Ishikawa (cell line): ENCODE measurements around the gene WSB1.

Experiments
- CEBPB ChIP-seq: IDR thresholded peaks from 2 replicates; pipeline ENCODE4 v1.6.1; 2012
- CREB1 ChIP-seq: IDR thresholded peaks from 2 replicates; pipeline ENCODE4 v1.6.1; 2012; ENCODE audit warnings: low read depth
- EGR1 ChIP-seq: IDR thresholded peaks from 2 replicates; pipeline ENCODE4 v1.6.1; 2012
- EP300 ChIP-seq: IDR thresholded peaks from 2 replicates; pipeline ENCODE4 v1.6.1; 2012; ENCODE audit warnings: borderline replicate concordance
- FOXM1 ChIP-seq: IDR thresholded peaks from 2 replicates; pipeline ENCODE4 v1.6.1; 2012; ENCODE audit warnings: low read depth, borderline replicate concordance
- NFIC ChIP-seq: IDR thresholded peaks from 2 replicates; pipeline ENCODE4 v1.6.1; 2012
- RAD21 ChIP-seq: IDR thresholded peaks from 2 replicates; pipeline ENCODE4 v1.6.1; 2012; ENCODE audit warnings: low read depth
- TAF1 ChIP-seq: IDR thresholded peaks from 2 replicates; pipeline ENCODE4 v1.6.1; 2012; ENCODE audit warnings: low read depth, mild to moderate bottlenecking
- TCF12 ChIP-seq: IDR thresholded peaks from 2 replicates; pipeline ENCODE4 v1.6.1; 2012; ENCODE audit warnings: low read depth
- TEAD4 ChIP-seq: IDR thresholded peaks from 2 replicates; pipeline ENCODE4 v1.6.1; 2012
- YY1 ChIP-seq: IDR thresholded peaks from 2 replicates; pipeline ENCODE4 v1.6.1; 2012; ENCODE audit warnings: low read depth
- ZBTB7A ChIP-seq: IDR thresholded peaks from 2 replicates; pipeline ENCODE4 v1.6.1; 2012; ENCODE audit warnings: low read depth
- TF ChIP-seq, protein P1 (sequence below): IDR thresholded peaks from 2 replicates; pipeline ENCODE4 v1.6.1; 2012
- TF ChIP-seq, protein P2 (sequence below): IDR thresholded peaks from 2 replicates; pipeline ENCODE4 v1.6.1; 2012
- TF ChIP-seq, protein P3 (sequence below): IDR thresholded peaks from 2 replicates; pipeline ENCODE4 v1.6.1; 2012; ENCODE audit warnings: low read depth, mild to moderate bottlenecking

Gene WSB1

DNA sequence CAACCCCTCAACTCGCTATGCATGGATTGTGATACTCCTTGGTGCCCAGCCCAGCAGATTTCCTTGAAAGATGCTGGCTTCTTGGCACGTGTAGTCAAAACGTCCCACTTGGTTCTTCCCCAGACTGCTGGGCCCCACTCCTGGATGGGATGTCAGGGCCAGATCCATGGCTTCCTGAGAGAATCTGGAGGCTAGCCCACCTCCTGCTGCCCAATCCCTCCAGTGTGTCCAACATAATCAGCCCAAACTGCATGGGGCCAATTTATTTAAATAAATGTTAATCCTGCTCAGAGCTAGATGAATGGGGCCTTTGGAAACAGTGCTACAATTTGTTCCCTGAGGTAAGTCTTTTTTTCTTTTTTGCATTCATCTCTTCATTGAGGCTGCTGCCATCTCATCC, 49.4 kb downstream of the WSB1 start:
- TF ChIP-seq, protein P1, sequence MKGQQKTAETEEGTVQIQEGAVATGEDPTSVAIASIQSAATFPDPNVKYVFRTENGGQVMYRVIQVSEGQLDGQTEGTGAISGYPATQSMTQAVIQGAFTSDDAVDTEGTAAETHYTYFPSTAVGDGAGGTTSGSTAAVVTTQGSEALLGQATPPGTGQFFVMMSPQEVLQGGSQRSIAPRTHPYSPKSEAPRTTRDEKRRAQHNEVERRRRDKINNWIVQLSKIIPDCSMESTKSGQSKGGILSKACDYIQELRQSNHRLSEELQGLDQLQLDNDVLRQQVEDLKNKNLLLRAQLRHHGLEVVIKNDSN, result no peak
- TF ChIP-seq TCF12 (no peak), ZBTB7A (no peak), EP300 (no peak), RAD21 (no peak), NFIC (no peak), TAF1 (no peak), CEBPB (no peak), TEAD4 (no peak), YY1 (no peak), CREB1 (no peak), EGR1 (no peak), FOXM1 (no peak)
- TF ChIP-seq, protein P2, sequence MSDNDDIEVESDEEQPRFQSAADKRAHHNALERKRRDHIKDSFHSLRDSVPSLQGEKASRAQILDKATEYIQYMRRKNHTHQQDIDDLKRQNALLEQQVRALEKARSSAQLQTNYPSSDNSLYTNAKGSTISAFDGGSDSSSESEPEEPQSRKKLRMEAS, result no peak
- TF ChIP-seq, protein P3, sequence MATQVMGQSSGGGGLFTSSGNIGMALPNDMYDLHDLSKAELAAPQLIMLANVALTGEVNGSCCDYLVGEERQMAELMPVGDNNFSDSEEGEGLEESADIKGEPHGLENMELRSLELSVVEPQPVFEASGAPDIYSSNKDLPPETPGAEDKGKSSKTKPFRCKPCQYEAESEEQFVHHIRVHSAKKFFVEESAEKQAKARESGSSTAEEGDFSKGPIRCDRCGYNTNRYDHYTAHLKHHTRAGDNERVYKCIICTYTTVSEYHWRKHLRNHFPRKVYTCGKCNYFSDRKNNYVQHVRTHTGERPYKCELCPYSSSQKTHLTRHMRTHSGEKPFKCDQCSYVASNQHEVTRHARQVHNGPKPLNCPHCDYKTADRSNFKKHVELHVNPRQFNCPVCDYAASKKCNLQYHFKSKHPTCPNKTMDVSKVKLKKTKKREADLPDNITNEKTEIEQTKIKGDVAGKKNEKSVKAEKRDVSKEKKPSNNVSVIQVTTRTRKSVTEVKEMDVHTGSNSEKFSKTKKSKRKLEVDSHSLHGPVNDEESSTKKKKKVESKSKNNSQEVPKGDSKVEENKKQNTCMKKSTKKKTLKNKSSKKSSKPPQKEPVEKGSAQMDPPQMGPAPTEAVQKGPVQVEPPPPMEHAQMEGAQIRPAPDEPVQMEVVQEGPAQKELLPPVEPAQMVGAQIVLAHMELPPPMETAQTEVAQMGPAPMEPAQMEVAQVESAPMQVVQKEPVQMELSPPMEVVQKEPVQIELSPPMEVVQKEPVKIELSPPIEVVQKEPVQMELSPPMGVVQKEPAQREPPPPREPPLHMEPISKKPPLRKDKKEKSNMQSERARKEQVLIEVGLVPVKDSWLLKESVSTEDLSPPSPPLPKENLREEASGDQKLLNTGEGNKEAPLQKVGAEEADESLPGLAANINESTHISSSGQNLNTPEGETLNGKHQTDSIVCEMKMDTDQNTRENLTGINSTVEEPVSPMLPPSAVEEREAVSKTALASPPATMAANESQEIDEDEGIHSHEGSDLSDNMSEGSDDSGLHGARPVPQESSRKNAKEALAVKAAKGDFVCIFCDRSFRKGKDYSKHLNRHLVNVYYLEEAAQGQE, result no peak

DNA sequence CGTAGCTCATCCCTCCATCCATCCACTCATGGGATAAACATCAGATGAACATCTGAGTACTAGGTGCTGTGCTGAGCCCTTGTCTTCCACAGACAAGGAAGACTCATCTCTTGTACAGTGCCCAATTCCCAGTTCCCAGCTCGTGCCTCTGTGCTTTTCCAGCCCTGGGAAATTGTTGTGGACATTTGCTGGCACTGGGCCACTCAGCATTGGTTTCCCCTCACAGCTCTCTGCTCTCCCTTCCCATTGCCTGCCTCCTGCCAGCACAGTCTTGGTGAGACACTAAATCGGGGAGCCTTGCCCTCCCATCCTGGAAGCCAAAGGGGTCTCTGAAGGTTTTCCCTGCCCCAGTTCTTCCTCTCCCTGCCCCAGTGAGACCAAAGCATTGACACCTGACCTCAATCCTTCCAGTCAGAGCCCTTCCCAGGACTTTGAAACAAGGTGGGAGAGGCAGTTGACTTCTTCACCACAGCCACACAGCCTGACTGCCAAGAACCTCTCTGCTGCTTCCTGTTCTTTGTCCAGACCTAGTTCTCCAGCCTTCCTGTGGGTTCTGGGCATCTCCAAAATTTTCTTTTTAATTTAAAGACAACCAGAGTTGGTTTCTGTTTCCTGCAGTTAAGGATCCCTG, 50.2 kb downstream of the WSB1 start:
- TF ChIP-seq FOXM1 (no peak), ZBTB7A (no peak), EGR1 (no peak), YY1 (no peak), EP300 (no peak), TAF1 (no peak), TCF12 (no peak), CEBPB (no peak), TEAD4 (no peak), CREB1 (no peak), RAD21 (no peak), NFIC (no peak)
- TF ChIP-seq, protein P2, result no peak
- TF ChIP-seq, protein P3, result no peak
- TF ChIP-seq, protein P1, result no peak

DNA sequence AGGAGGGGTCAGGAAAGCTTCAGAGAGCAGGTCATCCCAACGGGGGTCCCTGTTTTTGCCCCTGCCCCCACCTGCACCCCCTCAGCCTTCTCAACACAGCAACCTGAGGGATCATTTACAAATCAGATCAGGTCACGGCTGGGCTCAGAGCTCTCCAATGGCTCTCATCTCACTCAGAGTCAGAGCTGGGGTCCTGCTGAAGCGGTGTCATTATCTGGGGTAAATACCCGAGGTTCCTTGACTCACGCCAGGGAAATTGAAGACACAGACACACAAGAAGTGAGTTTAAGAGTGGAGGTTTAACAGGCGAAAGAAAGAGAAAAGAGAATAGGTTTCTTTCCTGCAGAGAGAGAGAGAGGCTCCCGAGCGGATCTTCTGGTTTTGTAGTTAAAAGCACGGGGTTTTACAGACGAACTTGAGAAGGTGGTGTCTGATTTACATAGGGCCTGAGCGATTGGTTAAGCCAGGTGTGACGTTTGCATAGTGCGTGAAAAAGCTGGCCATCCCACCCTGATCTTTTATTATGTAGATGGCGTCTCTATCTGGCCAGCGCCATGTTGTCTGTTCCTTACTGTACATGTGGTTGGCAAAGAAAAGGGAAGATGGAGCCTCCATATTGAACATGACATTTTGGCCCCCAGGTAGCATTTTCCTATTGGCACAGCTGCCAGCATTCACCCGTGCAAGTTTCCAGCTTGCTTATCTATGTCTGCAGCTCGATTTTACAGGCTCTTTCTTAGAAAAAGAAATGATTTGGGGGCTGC, 51.4 kb downstream of the WSB1 start:
- TF ChIP-seq, protein P1, result no peak
- TF ChIP-seq EGR1, result no peak
- TF ChIP-seq FOXM1, result no peak
- TF ChIP-seq NFIC, result no peak
- no peak for TF ChIP-seq EP300
- no peak for TF ChIP-seq TCF12
- no peak for TF ChIP-seq CREB1
- no peak for TF ChIP-seq RAD21
- TF ChIP-seq, protein P3, result no peak
- TF ChIP-seq YY1, result no peak
- no peak for TF ChIP-seq TEAD4
